ENCODE results near the gene JAKMIP1. TPM values are rescaled to one million over a fixed set of nuclear protein-coding genes. Genes with fewer than 3 reads are reported as not detected.
A peak's percentile ranks its signal among the peaks of the same experiment; 100 is the strongest.

The JAKMIP1 gene
- total and polyA plus RNA-seq, 12 donors, result 0.14 to 5.3 (median 2.9) TPM; not detected in 2

DNA sequence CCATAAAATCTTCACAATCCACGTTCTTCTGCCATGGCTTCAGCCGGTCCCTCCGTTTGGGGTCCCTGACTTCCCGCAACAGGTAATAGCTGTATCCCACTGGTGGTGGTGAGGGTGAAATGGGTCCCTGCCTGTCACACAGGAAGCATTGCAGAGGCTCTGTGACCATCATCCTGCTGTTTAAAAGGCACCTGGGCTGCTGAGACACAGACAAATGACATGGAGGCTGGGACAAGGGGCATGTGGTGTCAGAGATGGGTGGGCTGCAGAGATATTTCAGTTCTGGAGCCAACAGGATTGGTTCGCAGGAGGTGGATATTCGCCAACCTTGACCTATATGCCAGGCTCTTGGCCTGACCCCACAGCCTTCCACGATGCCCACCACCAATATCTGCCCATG, 82.1 kb downstream of the JAKMIP1 start:
- 77 to 88% (median 80%) methylated on average over 6 to 7 of the region's 7 CpGs for WGBS, 4 donors
- intact Hi-C loops (cut with DNase I), result no loop called here
- Histone ChIP-seq H3K4me1 (replicated peaks in 1 of 2) (no peaks in the 10 kb centered on the region), H3K27ac (no peak overlapping the region), H3K27me3 (no peaks in the 10 kb centered on the region), H3K4me3 (no peak overlapping the region), H3K9me3 (replicated peaks in 1 of 3) (no peaks in the 10 kb centered on the region), H3K36me3 (replicated peaks in 1 of 2) (no peaks in the 10 kb centered on the region)
- TF ChIP-seq, protein P1, sequence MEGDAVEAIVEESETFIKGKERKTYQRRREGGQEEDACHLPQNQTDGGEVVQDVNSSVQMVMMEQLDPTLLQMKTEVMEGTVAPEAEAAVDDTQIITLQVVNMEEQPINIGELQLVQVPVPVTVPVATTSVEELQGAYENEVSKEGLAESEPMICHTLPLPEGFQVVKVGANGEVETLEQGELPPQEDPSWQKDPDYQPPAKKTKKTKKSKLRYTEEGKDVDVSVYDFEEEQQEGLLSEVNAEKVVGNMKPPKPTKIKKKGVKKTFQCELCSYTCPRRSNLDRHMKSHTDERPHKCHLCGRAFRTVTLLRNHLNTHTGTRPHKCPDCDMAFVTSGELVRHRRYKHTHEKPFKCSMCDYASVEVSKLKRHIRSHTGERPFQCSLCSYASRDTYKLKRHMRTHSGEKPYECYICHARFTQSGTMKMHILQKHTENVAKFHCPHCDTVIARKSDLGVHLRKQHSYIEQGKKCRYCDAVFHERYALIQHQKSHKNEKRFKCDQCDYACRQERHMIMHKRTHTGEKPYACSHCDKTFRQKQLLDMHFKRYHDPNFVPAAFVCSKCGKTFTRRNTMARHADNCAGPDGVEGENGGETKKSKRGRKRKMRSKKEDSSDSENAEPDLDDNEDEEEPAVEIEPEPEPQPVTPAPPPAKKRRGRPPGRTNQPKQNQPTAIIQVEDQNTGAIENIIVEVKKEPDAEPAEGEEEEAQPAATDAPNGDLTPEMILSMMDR (IDR thresholded peaks at IDR 0.05), result no peak
- no peak for TF ChIP-seq POLR2A (IDR thresholded peaks at IDR 0.05)
- DNase-seq, result peak in 1 of 7 donors; percentile 35

DNA sequence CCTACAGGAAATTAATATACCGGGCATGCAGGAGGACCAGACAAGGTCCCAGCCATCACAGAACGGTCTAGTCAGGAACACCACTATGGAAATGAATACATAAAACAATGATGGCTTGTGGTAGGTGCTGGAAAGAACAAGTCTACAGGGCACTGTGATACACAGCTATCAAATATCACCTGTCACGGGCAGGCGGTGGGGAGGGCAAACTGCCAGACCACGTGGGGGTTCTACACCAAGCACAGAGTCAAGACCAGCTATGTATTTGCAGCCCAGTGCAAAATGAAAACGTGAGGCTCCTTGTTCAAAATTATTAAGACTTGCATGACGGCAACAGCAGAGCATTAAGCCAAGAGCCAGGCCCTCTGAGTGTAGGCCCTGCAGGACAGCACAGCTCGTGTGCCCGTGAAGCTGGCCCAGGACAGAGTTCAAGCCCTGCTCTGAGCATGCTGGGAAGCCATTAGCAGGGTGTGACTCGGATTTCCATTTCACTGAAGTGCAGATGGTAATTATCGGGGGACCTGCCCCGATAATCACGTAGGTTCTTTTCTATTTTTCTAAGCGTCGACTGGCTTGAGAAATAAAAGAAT, 83.6 kb downstream of the JAKMIP1 start:
- Histone ChIP-seq H3K4me3 (no peak overlapping the region), H3K27me3 (no peaks in the 10 kb centered on the region), H3K4me1 (replicated peaks in 1 of 2) (no peaks in the 10 kb centered on the region), H3K9me3 (replicated peaks in 1 of 3) (no peaks in the 10 kb centered on the region), H3K36me3 (replicated peaks in 1 of 2) (no peaks in the 10 kb centered on the region), H3K27ac (no peak overlapping the region)
- TF ChIP-seq, protein P1 (IDR thresholded peaks at IDR 0.05), result no peak
- no peak for TF ChIP-seq POLR2A (IDR thresholded peaks at IDR 0.05)
- intact Hi-C loops (cut with DNase I), result no loop called here
- WGBS, 4 donors, result 43 to 54% (median 46%) methylated on average over 15 of the region's 15 CpGs
- DNase-seq, result peak in 1 of 7 donors; percentile 57

DNA sequence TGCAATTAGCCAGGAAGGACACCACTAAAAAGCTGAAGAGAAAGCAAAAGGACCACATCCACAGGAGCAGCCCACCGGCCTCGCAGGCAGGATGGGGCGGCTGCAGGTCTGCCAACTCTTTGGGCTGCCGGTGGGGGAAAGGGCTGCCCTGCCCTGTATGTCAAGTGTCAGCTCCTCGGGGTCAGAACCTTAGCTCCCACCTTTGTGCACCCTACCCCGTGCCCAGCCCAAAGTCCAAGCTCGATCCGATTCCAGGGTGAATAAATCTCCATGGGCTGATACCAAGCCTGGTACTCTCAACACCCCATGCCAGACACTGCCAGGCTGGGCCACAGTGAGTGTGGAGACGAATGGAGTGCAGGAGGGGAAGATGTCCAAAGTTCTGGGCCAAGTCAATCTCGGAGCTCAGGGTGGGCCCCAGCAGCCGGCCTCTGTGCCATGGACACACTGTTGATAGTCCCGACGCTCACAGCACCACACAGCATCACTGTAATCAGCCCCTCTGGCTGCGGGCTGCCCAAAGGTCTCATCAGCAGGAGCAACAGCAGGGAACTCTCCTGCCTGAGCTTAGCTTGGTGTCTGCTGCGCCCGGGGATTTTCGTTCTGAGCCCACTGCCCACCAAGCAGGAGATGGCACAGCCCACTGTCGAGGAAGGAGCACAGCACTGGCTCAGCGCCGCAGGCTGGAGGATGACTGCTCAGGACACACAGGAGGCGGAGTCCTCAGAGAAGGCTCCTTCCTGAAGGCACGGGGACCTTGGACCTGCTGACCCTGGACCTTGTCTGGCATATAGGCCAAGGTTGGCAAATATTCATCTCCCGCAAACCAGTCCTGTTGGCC, 84.4 kb downstream of the JAKMIP1 start:
- intact Hi-C loops (cut with DNase I), result no loop called here
- TF ChIP-seq, protein P1 (IDR thresholded peaks at IDR 0.05), result no peak
- no peak for TF ChIP-seq POLR2A (IDR thresholded peaks at IDR 0.05)
- 69 to 81% (median 75%) methylated on average over 13 to 23 of the region's 23 CpGs for WGBS, 4 donors
- Histone ChIP-seq H3K4me3 (no peak overlapping the region), H3K27me3 (no peaks in the 10 kb centered on the region), H3K4me1 (replicated peaks in 1 of 2) (no peaks in the 10 kb centered on the region), H3K27ac (no peak overlapping the region), H3K9me3 (replicated peaks in 1 of 3) (no peaks in the 10 kb centered on the region), H3K36me3 (replicated peaks in 1 of 2) (no peaks in the 10 kb centered on the region)
- peak in 1 of 7 donors; percentile 39 for DNase-seq

DNA sequence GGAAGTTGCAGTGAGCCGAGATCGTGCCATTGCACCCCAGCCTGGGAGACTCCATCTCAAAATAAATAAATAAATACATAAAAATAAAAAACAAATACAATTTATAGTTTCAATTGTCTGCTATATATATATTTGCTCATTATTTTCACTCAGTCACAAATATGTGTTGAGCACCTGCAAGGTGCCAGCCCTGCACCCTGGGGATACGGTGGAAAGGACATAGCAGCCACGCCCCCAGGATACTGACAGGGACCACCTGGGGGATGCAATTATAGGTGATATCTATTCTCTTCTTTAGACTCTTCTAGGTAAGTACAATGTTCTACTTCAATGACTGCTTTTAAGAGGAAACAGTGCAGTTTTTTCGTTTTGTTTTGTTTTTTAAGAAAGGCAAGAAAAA, 85.0 kb downstream of the JAKMIP1 start:
- TF ChIP-seq, protein P1 (IDR thresholded peaks at IDR 0.05), result no peak
- TF ChIP-seq POLR2A (IDR thresholded peaks at IDR 0.05), result no peak
- intact Hi-C loops (cut with DNase I), result no loop called here
- DNase-seq, result peak in 1 of 7 donors; percentile 23
- Histone ChIP-seq H3K4me3 (no peak overlapping the region), H3K27ac (no peak overlapping the region), H3K9me3 (replicated peaks in 1 of 3) (no peaks in the 10 kb centered on the region), H3K27me3 (no peaks in the 10 kb centered on the region), H3K4me1 (replicated peaks in 1 of 2) (no peaks in the 10 kb centered on the region), H3K36me3 (replicated peaks in 1 of 2) (no peaks in the 10 kb centered on the region)
- WGBS, 4 donors, result 59 to 68% (median 61%) methylated on average over 5 of the region's 5 CpGs
